HEK293T (cell line): ENCODE data around the gene MCCD1.
"Not testable (repeated sequence)": the region's sequence is repeated elsewhere in the genome, so short reads cannot be mapped to it uniquely, and the experiment has no call there.

Experiments used
- BHLHE40 ChIP-seq: fragments of 450-650 bp; IDR thresholded peaks from 2 replicates; pipeline ENCODE4 v1.6.1; 2016; ENCODE audit warnings: mild to moderate bottlenecking, moderate library complexity, borderline replicate concordance
- CTBP1 ChIP-seq: fragments of 450-650 bp; IDR thresholded peaks from 2 replicates; pipeline ENCODE4 v1.6.1; 2016; ENCODE audit warnings: borderline replicate concordance
- ELF4 ChIP-seq: fragments of 450-650 bp; IDR thresholded peaks from 2 replicates; pipeline ENCODE4 v1.6.1; 2017; ENCODE audit warnings: antibody characterized with exemption
- FOXA1 ChIP-seq: fragments of 450-650 bp; IDR thresholded peaks from 2 replicates; pipeline ENCODE4 v1.6.1; 2016; ENCODE audit warnings: mild to moderate bottlenecking
- FOXM1 ChIP-seq: fragments of 450-650 bp; IDR thresholded peaks from 2 replicates; pipeline ENCODE4 v1.6.1; 2017; ENCODE audit warnings: mild to moderate bottlenecking, borderline replicate concordance
- HDGF ChIP-seq: fragments of 450-650 bp; IDR thresholded peaks from 2 replicates; pipeline ENCODE4 v1.6.1; 2017; ENCODE audit warnings: antibody characterized with exemption, borderline replicate concordance
- L3MBTL2 ChIP-seq: fragments of 450-650 bp; conservative IDR thresholded peaks from 2 replicates; pipeline ENCODE4 v1.6.1; 2016; ENCODE audit warnings: mild to moderate bottlenecking
- NFRKB ChIP-seq: fragments of 450-650 bp; IDR thresholded peaks from 2 replicates; pipeline ENCODE4 v1.6.1; 2016; ENCODE audit warnings: mild to moderate bottlenecking, moderate library complexity
- PKNOX1 ChIP-seq: fragments of 450-650 bp; IDR thresholded peaks from 2 replicates; pipeline ENCODE4 v1.6.1; 2016
- SP1 ChIP-seq: fragments of 450-650 bp; IDR thresholded peaks from 2 replicates; pipeline ENCODE4 v1.6.1; 2017
- SUZ12 ChIP-seq: fragments of 450-650 bp; IDR thresholded peaks from 2 replicates; pipeline ENCODE4 v1.6.1; 2016; ENCODE audit warnings: mild to moderate bottlenecking
- TARDBP ChIP-seq: fragments of 450-650 bp; IDR thresholded peaks from 2 replicates; pipeline ENCODE4 v1.6.1; 2016
- ZNF384 ChIP-seq: fragments of 450-650 bp; IDR thresholded peaks from 2 replicates; pipeline ENCODE4 v1.6.1; 2016

DNA sequence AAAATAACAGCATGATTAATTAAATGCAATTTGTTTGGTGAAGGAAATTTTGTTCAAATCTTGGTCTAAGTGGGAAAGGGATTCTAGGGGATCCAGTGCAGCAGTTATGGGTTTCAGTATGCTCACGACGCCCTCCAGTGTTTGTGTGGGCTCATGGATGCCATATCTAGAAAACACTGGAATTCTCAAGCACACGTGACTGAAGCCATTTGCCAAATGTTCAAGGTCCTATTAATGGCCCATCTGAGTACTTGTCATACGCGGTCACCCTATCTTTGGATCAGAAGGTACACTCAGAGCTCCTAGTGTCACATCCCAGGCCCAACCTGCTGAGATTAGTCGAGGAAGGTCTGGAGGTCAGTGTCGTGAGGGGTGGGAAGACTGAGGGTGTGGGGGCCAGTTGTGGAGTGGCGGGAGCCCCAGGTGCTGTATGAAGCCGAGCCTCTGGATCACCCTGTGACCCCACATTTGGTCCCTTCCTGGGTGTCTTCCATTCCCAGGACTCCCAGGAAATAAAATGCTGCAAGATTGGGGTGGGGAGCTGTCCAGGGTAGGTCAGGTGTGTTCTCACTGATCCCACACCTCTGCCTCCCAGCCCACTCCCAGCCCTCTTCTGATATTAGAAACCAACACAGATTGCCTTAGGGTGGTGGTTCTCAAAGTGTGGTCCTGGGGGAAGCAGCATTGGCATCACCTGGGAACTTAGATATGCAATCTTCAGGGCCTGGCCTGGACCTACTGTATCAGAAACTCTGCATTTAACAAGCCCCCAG is 42.5 kb upstream of the MCCD1 start:
- not testable (repeated sequence) for TF ChIP-seq BHLHE40, TARDBP, ELF4, FOXA1, SP1, NFRKB, HDGF, FOXM1, L3MBTL2, PKNOX1, SUZ12, ZNF384, CTBP1
